NOMO-1 treated with DMSO at 0.1 percent for 48 hours (cell line): ENCODE results near the gene STPG3.
"Not testable (repeated sequence)": the region's sequence is repeated elsewhere in the genome, so short reads cannot be mapped to it uniquely, and the experiment has no call there.

Experiments
- DNase-seq: peaks from one replicate; lab custom pipeline; 2025; ENCODE audit not compliant: unreplicated experiment; lab: John Stamatoyannopoulos, UW

Gene STPG3

GRCh38 chr9:137232510-137232909, 18.6 kb upstream of the STPG3 start:
- no peak for DNase-seq

GRCh38 chr9:137233143-137233980, 17.7 kb upstream of the STPG3 start:
- no peak for DNase-seq

- DNase-seq = no peak
These were observed 16.9 kb upstream of the STPG3 start for GRCh38 chr9:137234055-137234697.

- no peak for DNase-seq
These were observed 16.2 kb upstream of the STPG3 start for GRCh38 chr9:137234758-137235423.

- DNase-seq = no peak
These were observed 15.5 kb upstream of the STPG3 start for GRCh38 chr9:137235424-137236237.

GRCh38 chr9:137236238-137236935, 14.7 kb upstream of the STPG3 start:
- DNase-seq = peak; percentile 91

- DNase-seq = no peak
These were observed 14.1 kb upstream of the STPG3 start for GRCh38 chr9:137236936-137237421.

GRCh38 chr9:137237759-137238726, 13.0 kb upstream of the STPG3 start:
- DNase-seq = no peak

- DNase-seq = not testable (repeated sequence)
These were observed 11.4 kb upstream of the STPG3 start for GRCh38 chr9:137239541-137240200.

- DNase-seq = peak; percentile 81
These were observed 10.7 kb upstream of the STPG3 start for GRCh38 chr9:137240318-137240840.

- DNase-seq = peak; percentile 100
These were observed 10.1 kb upstream of the STPG3 start, which contains the start of gene TUBB4B for GRCh38 chr9:137240841-137241489. Gene TUBB4B (plus strand): TSS chr9:137241287. CDS start chr9:137241361, 74 bp downstream.

- peak; percentile 48 for DNase-seq
These were observed 9.4 kb upstream of the STPG3 start for GRCh38 chr9:137241490-137242268.

GRCh38 chr9:137242269-137243203, 8.6 kb upstream of the STPG3 start:
- DNase-seq = no peak

GRCh38 chr9:137243266-137243625, 7.8 kb upstream of the STPG3 start:
- not testable (repeated sequence) for DNase-seq

GRCh38 chr9:137243626-137244485, 7.2 kb upstream of the STPG3 start:
- no peak for DNase-seq
